ENCODE measurements around the gene FOCAD.

GRCh38 chr9:20788526-20789451 is 104.7 kb downstream of the FOCAD start:
- TF ChIP-seq, protein P1, sequence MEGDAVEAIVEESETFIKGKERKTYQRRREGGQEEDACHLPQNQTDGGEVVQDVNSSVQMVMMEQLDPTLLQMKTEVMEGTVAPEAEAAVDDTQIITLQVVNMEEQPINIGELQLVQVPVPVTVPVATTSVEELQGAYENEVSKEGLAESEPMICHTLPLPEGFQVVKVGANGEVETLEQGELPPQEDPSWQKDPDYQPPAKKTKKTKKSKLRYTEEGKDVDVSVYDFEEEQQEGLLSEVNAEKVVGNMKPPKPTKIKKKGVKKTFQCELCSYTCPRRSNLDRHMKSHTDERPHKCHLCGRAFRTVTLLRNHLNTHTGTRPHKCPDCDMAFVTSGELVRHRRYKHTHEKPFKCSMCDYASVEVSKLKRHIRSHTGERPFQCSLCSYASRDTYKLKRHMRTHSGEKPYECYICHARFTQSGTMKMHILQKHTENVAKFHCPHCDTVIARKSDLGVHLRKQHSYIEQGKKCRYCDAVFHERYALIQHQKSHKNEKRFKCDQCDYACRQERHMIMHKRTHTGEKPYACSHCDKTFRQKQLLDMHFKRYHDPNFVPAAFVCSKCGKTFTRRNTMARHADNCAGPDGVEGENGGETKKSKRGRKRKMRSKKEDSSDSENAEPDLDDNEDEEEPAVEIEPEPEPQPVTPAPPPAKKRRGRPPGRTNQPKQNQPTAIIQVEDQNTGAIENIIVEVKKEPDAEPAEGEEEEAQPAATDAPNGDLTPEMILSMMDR (IDR thresholded peaks at IDR 0.05; ENCODE audit: insufficient read depth, low read depth, low read length), result no peak
- no peak for TF ChIP-seq EZH2 (IDR thresholded peaks at IDR 0.05; ENCODE audit: insufficient read depth, low read length)
